ENCODE measurements around the gene SLC12A5. TPM values are rescaled to one million over a fixed set of nuclear protein-coding genes. Genes with fewer than 3 reads are reported as not detected.
A peak's percentile ranks its signal among the peaks of the same experiment; 100 is the strongest.
"Not testable (repeated sequence)": the region's sequence is repeated elsewhere in the genome, so short reads cannot be mapped to it uniquely, and the experiment has no call there.

Gene SLC12A5
- total RNA-seq, 6 experiments from 2014 or later = 0.32 to 0.91 (median 0.64) TPM; not detected in 3

- Histone ChIP-seq H3K4me1 (peaks cover 0 to 2% (median 0%) of the 10 kb centered on the region in 4 donors), H3K9me3 (no peaks in the 10 kb centered on the region), H3K36me3 (no peaks in the 10 kb centered on the region), H3K4me3 (no peak overlapping the region), H3K27me3 (no peaks in the 10 kb centered on the region), H3K27ac (no peak overlapping the region)
- no peak for ATAC-seq
- no peak for DNase-seq
- intact Hi-C loops (cut with DNase I) = loop anchor here in 1 of 2 donors (10.0 kb wide), 1 partner anchor 79 kb away; no protein-coding TSS in a partner anchor
- TF ChIP-seq, protein P1, sequence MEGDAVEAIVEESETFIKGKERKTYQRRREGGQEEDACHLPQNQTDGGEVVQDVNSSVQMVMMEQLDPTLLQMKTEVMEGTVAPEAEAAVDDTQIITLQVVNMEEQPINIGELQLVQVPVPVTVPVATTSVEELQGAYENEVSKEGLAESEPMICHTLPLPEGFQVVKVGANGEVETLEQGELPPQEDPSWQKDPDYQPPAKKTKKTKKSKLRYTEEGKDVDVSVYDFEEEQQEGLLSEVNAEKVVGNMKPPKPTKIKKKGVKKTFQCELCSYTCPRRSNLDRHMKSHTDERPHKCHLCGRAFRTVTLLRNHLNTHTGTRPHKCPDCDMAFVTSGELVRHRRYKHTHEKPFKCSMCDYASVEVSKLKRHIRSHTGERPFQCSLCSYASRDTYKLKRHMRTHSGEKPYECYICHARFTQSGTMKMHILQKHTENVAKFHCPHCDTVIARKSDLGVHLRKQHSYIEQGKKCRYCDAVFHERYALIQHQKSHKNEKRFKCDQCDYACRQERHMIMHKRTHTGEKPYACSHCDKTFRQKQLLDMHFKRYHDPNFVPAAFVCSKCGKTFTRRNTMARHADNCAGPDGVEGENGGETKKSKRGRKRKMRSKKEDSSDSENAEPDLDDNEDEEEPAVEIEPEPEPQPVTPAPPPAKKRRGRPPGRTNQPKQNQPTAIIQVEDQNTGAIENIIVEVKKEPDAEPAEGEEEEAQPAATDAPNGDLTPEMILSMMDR (IDR thresholded peaks at IDR 0.05) = no peak
- no peak for TF ChIP-seq POLR2A (IDR thresholded peaks at IDR 0.05)
- 65% methylated on average over 2 of the region's 2 CpGs for WGBS (ENCODE audit: insufficient coverage, low coverage, low lambda C conversion rate, missing lambda C conversion rate)
Observed at GRCh38 chr20:46093531-46093930, 64.5 kb downstream of the SLC12A5 start.

DNA sequence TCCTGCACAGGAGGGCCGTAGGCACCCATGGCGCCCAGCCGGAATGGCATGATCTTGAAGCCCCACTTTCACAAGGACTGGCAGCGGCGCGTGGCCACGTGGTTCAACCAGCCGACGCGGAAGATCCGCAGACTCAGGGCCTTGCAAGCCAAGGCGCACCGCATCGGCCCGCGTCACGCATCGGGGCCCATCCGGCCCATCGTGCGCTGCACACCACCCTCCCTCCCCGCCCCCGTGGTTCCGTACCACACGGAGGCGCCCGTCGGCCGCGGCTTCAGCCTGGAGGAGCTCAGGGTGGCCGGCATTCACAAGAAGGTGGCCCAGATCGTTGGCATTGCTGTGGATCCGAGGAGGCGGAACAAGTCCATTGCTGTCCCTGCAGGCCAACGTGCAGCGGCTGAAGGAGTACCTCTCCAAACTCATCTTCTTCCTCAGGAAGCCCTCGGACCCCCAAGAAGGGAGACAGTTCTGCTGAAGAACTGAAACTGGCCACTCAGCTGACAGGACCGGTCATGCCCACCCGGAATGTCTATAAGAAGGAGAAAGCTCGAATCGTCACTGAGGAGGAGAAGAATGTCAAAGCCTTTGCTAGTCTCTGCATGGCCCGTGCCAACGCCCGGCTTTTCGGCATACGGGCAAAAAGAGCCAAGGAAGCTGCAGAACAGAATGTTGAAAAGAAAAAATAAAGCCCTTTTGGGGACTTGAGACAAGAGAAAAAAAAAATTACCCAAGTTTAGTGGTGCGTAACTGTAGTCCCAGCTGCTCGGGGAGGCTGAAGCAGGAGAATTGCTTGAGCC lies 70.7 kb downstream of the SLC12A5 start:
- Histone ChIP-seq H3K4me1 (no peaks in the 10 kb centered on the region), H3K27me3 (peaks cover 0 to 4% of the 10 kb centered on the region in 2 donors), H3K9me3 (no peaks in the 10 kb centered on the region), H3K27ac (no peak overlapping the region), H3K36me3 (no peaks in the 10 kb centered on the region), H3K4me3 (no peak overlapping the region)
- intact Hi-C loops (cut with DNase I) = loop anchor here in 1 of 2 donors (10.0 kb wide), 1 partner anchor 85 kb away; no protein-coding TSS in a partner anchor
- 36% methylated on average over 28 of the region's 48 CpGs for WGBS (ENCODE audit: insufficient coverage, low coverage, low lambda C conversion rate, missing lambda C conversion rate)
- no peak for TF ChIP-seq POLR2A (IDR thresholded peaks at IDR 0.05)
- TF ChIP-seq, protein P1 (IDR thresholded peaks at IDR 0.05) = no peak
- peak in 3 of 4 donors; percentile 52 to 66 (median 61) for ATAC-seq
- peak in 1 of 3 donors; percentile 34 for DNase-seq

GRCh38 chr20:46100444-46100843 lies 71.4 kb downstream of the SLC12A5 start:
- ATAC-seq; H3K4me3 ChIP-seq; intact Hi-C loops (cut with DNase I); H3K27ac ChIP-seq; H3K4me1 ChIP-seq; H3K36me3 ChIP-seq; DNase-seq; H3K9me3 ChIP-seq; H3K27me3 ChIP-seq: not testable (repeated sequence)
- WGBS (ENCODE audit: insufficient coverage, low coverage, low lambda C conversion rate, missing lambda C conversion rate) = 76% methylated on average over 7 of the region's 7 CpGs

DNA sequence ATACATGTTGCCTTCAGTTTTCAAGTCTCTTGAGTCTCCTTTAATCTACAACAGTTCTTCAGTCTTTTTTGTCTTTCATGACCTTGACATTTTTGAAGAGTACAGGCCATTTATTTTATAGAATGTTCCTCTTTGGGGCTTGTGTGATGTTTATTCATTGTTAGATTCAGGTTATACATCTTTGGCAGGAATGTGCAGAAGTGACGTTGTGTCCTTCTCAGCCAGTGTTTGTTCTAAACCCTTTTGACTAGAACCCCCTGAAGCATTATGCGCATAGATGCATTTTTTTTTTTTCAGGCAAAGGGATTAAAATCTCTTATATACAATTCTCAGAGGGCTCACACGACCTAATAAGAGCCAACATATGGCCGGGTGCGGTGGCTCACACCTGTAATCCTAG lies 72.0 kb downstream of the SLC12A5 start:
- WGBS (ENCODE audit: insufficient coverage, low coverage, low lambda C conversion rate, missing lambda C conversion rate) = 52% methylated on average over 4 of the region's 5 CpGs

DNA sequence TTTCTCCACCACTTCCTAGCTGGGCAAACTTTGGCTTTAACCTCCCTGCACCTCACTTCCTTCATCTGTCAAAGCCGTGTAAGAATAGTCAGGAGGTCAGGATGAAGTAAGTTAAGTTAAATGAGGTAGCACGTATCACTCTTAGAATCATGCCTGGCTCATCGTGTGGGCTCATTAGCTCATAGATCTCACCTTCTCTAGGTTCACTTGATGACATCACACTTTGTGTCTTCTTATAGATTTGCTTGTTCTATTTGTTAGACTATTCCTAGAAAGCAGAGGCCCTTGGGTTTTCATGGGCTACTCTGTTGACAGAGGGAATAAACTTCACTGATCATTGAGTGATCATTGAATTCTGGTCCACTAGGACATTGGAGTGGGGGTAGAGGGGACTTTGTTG lies 72.9 kb downstream of the SLC12A5 start:
- intact Hi-C loops (cut with DNase I) = no loop called here
- H3K4me1 ChIP-seq = no peaks in the 10 kb centered on the region
- WGBS (ENCODE audit: insufficient coverage, low coverage, low lambda C conversion rate, missing lambda C conversion rate) = 50% methylated on average over 2 of the region's 3 CpGs
- no peak overlapping the region for H3K27ac ChIP-seq
- DNase-seq (no peak), ATAC-seq (no peak)
- H3K36me3 ChIP-seq = no peaks in the 10 kb centered on the region
- no peaks in the 10 kb centered on the region for H3K9me3 ChIP-seq
- H3K27me3 ChIP-seq = peaks cover 0 to 4% of the 10 kb centered on the region in 2 donors
- no peak overlapping the region for H3K4me3 ChIP-seq
- TF ChIP-seq, protein P1 (IDR thresholded peaks at IDR 0.05) = no peak

More for the DNA sequence above, 72.0 kb downstream of the SLC12A5 start:
- DNase-seq = no peak
- no peaks in the 10 kb centered on the region for H3K4me1 ChIP-seq
- intact Hi-C loops (cut with DNase I) = no loop called here
- H3K9me3 ChIP-seq = no peaks in the 10 kb centered on the region
- H3K27me3 ChIP-seq = peaks cover 0 to 4% of the 10 kb centered on the region in 2 donors
- H3K27ac ChIP-seq = no peak overlapping the region
- TF ChIP-seq, protein P1 (IDR thresholded peaks at IDR 0.05) = no peak
- no peak for TF ChIP-seq POLR2A (IDR thresholded peaks at IDR 0.05)
- H3K4me3 ChIP-seq = no peak overlapping the region
- no peaks in the 10 kb centered on the region for H3K36me3 ChIP-seq
- no peak for ATAC-seq

Measured in right lobe of liver (tissue), 6 donors.